NK-92 treated with Interleukin-12 subunit alpha and Interleukin-12 subunit beta, amount 100 ng/mL, for 24 hours (cell line): ENCODE measurements around the gene ATP4A.
A peak's percentile ranks its signal among the peaks of the same experiment; 100 is the strongest.

ENCODE experiments used
- DNase-seq: peaks from one replicate; lab custom pipeline; 2025; lab: John Stamatoyannopoulos, UW

Gene ATP4A

DNA sequence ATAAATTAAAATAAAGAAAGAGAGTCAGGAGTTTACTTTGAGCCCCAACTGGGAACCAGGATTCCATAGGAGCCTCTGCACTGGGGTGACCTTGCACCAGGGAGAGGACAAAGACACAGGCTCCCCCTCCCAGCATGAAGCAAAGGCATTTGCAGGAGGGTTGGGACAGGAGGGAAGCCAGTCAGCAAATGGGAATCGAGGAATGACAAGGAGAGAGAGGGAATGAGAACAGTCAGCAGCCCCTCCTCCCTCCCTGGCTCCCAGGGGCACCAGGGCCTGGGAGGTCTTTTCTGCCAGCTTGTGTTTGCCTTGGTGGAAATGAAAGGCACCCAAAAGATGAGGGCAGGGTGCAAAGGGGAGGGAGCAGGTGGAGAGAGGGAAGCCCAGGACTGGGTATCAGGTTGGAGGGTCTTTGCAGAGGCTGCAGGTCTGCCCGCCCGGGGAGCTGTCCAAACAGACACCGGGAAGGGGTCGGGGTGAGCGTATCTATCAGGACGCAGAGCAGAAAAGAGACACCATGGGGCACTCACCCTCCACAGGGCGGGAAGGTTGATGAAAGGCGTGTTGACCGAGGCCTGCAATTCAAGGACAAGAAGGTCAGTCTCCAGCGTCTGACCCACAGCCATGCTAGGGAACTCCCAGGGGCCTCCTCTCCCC is 39.1 kb downstream of the ATP4A start:
- no peak for DNase-seq

DNA sequence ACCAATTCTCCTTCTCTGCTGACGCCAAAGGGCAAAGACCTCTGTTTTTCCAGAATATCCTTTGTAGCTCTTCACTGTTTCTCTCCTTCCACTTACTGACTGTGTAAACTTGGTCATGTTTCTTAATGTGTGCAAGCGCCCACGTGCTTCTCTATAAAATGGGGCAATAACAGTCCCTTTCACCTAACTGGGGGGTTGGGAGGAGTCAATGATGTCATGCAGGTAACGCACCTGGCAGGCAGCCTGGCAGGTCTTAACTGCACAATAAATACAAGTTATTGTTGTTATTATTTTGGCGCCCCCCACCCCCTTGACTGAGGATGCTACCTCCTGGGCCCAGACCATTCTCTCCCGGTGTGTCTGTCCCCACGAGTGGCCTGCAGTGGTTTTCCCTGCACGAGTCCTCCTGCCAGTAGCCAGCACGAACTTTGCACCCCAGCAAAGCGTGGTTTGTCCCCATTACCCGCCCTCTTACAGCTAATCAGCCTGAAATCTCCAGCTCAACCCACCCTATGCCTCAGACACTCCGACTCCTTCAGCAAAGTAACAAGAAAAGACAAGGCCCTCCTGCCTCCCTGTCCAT is 40.6 kb downstream of the ATP4A start:
- DNase-seq = no peak

DNA sequence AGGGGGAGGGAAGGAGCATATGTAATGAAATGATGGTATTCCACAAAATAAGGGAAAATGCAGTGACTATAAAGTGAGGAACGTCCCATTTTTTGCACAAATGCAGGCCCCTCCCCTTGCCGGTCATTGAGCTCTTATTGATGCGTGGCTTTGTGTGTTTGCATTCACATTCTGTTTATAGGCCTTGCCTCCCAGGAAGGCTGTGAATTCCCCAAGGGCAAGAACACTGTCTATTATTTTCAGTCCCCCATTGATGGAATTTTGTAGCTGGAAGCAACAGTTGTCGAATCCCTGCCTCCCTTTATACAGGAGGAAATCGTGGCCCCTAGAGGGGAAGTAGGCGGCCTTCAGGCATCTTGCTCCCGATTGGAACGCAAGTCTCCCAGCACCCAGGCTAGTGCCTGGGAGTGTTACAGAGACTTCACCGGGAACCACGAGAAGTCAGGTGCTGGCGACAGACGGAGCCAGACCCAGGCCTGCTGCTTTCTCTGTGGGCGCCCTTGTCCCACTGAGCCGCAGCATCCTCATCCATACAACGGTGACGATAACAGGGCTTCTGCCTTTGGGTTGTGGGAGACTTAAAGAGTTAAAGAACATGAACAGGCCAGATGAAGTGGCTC is 42.2 kb downstream of the ATP4A start:
- no peak for DNase-seq

DNA sequence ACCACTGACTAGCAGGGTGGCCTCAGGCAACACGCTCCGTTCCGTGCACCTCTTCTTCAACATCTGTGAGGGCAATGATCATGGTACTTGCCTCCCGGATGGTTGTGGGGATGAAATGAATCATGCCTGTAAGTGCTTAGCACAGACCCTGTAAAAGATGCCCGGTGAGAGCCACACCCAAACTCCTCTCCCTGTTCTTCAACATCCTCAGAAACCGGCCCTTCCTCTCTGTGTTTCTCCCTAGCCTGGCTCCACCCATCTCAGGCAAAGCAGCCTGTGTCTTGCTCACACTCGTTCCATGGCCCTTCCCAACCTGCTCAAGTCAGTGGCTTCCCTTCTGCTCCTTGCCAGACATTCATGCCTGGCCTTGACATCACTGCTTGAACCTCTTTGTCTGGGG is 44.2 kb downstream of the ATP4A start:
- no peak for DNase-seq

DNA sequence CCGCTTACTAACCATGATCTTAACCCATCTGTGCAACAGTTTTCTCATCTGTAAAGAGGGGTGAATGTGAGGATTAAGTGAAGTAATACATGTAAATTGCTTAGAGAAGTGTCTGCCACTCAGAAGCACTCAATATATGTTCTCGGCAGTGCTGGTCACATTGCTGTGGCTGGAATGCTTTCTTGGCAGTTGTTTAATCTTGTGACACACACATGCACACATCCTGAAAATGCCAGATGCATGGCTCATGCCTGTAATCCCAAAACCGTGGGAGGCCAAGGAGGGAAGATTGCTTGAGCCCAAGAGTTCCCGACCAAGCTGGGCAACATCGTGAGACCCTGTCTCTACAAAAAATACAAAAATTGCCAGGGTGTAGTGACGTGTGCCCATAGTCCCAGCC is 45.1 kb downstream of the ATP4A start:
- DNase-seq = no peak

DNA sequence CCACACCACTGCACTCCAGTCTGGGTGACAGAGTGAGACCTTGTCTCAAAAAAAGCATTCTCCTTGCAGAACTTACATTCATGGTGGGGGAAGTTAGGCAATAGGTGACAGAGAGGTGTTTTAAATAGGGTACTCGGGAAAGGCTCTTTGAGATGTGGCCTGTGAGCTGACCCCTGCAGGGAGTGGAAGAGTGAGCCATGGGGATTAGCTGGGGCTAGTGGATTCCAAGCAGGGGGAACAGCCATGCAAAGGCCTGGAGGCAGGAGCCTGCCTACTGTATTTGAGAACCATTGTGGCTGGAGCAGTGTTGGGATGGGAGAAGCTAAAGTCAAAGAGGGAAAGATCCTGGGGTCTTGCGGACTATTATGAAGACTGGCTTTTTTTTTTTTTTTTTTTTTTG is 46.1 kb downstream of the ATP4A start:
- DNase-seq = no peak

DNA sequence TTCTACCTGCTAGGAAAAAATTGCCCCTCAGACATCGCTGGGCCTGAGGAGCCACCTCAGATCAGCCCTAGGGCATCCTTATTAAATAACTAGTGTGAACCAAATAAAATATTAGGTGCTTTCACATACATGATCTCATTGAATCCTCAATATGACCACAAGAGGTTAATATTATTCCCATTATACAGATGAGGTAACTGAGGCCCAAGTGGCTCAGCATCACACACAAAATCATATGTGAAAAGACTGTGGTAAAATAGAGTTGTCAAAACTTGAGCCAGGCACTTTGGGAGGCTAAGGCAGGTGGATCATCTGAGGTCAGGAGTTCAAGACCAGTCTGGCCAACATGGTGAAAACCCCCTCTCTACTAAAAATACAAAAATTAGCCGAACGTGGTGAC is 47.1 kb downstream of the ATP4A start:
- no peak for DNase-seq

DNA sequence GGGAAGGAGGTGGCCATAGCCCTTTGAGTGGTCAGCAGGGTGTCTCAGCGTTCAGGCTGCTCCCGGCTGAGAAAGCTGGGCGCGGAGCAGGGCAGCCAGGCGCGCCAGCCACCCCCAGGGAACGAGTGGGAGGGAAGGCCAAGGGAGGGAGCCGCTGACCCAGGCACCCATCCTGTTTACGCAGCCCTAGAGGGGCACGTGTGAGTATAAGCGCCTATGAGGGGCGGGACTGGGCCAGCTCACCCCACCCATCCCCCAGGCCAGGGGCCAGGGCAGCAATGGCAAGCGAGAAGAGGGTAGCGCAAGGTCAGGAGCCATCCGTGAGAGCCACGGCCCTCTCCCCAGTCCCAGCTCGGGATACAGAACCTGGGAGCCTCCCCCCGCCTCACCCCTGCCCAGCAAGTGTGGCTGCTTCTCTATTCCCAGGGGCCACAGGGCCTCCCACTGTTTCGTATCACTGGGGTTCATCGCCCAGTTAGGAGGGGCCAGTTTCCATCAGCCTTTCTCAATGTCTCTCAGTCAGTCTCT is 49.1 kb downstream of the ATP4A start:
- no peak for DNase-seq

DNA sequence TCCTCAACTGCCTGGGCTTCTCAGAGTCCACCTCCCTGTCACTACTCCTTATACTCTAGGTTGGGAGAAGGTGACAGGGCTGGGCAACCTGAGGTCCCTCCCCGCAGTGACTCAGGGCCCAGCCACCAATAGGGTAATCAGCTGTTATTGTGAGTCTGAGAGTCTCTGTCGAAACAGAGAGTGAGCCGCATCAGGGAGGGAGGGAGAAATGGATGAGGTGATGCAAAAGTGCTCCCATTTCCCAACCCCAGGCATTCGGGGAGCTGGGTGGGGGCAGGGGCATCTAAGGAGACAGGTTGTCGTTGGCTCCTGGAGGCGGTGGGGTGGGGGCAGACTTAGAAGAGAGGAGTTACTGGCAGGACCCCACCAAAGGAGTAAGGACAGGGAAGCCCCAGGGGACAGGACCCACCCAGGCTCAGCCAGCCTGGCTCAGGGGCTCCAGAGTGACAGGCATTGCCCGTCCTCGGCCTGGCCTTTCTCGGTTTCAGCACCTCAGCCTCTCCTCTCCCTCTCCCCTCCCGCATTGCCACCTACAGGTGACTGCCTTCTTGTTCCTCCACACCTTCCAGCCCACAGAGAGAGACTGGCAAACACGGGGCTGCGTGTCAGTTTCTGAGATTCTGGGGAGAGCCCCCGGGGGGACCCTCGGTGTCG is 49.7 kb downstream of the ATP4A start, which contains the start of gene DMKN:
Gene DMKN (minus strand): TSS at position 22 of the 654 bp plus-strand sequence. CDS start 174 bp downstream, outside the sequence.
- no peak for DNase-seq

DNA sequence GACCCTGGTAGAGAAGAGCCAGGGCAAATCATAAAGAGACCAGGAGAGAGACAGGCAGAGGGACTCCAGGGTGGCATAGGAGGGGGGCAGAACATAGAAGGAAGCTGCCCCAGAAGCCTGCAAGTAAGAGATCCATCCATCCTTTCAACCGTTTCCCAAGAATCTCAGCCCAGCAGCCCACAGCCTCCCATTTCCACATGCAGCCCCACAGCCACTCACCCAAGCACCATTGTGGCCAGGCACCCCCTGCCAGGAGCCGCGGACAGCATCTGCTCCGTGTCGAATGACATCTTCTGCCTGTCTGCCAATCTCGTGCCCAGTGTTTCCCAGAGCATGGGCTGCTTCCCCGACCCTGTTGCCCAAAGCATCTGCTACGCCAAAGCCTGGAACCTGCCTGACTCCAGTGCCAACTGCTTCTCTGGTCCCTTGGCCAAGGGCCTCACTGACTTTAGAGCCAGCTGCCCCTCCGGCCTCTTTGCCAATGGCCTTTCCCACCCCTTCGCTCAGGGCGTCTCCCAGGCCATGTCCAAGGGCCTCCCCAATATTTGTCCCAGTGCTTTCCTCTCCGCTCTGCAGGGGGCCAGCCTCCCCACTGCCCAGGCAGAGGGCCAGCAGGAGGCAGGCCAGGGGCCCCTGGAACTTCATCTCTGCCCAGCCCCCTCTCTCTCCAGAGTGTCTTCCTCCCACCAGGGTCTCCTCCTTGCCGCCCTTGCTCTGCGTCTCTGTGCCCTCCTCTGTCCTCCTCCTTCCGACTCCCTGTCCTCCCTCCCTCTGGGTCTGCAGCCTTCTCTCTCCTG is 50.4 kb downstream of the ATP4A start:
- DNase-seq = no peak

DNA sequence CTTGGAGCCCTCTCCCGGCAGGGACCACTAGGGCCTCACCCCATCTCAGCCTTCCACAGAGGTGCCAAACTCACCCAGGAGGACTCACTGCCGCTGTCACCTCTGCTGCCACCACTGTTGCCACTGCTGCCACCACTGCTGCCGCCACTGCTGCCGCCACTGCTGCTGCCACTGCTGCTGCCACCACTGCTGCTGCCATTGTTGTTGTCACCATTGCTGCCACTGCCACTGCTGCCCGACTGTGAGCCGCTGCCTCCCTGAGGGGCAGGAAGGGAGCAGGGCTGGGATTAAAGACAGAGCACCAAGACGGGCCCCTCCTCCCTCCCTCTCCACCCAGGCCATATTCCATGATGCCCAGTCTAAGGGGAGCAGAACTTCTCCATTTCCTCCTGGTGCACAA is 52.1 kb downstream of the ATP4A start:
- DNase-seq = no peak

DNA sequence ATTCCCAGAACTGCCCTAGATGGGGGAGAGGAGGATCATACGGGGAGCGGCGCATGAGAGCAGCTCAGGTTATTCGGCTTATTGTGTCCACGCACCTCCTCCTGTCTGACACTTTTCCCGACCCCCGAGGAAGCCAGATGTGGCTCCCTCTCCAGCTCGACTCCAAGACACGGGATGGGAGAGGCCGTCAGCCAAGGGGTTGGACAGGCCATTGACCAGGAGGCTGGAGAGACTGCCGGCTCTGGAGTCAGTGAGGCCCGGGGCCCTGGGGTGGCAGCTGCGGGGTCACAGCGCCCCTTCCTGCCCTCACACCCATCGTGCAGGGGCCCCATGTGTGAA is 52.9 kb downstream of the ATP4A start:
- DNase-seq = no peak

DNA sequence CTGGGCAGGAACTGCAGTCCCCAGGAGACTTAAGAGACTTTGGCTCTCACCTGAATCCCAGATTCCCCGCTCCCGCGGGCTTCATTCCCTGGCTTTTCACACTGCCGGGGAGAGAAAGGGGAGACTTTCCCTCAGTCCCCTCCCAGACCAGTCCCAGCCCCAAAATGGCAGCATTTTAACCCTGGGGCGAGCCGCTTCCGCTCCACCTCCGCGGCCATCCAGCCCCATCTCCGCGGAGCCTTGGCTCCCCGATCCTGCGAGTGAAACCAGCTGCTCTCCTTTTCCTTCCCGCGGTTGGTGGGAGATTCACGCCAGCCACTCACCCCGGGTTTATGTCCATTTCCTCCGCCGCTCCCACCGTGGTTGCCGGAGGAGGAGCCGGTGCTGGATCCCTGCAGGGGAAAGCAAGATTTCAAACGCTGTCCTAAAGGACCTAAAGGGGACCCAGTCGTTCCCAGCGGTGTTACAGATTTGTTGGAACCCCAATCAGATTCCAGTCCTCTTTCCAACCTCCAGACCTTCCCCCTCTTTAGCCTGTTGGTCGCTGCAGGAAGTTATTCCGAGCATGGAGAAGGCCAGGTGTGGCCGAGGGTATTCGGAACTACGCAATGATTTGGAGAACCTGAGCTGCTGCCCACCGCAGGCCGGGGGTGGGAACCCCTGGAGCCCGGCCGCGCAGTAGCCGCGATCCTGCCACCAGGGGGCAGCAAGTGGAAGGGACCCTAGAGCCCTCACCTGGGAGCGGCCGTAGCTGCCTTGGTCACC is 53.4 kb downstream of the ATP4A start:
- peak; percentile 39 for DNase-seq

DNA sequence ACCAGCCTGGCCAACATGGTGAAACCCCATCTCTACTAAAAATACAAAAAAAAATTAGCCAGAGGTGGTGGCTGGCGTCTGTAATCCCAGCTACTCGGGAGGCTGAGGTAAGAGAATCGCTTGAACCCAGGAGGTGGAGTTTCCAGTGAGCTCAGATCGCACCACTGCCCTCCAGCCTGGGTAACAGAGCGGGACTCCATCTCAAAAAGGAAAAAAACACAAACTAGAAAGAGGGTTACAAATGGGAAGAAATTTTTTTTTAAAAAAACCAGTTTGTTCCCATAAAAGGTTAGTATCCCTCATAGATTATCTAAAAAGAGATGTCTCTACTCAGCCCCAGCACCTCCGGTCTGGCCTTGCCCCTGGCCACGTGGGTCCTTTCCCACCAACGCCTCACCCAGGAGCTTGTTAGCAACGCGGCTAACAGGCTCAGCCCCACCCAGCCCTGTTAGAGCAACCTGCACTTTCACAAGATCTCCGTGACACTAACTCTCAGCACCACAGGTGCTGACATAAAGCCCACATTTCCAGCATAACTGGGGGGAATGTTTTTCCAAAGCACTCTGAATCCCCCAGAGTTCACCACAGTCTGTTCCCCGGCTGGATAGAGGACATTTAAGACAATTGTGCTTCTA is 54.3 kb downstream of the ATP4A start:
- DNase-seq = no peak

DNA sequence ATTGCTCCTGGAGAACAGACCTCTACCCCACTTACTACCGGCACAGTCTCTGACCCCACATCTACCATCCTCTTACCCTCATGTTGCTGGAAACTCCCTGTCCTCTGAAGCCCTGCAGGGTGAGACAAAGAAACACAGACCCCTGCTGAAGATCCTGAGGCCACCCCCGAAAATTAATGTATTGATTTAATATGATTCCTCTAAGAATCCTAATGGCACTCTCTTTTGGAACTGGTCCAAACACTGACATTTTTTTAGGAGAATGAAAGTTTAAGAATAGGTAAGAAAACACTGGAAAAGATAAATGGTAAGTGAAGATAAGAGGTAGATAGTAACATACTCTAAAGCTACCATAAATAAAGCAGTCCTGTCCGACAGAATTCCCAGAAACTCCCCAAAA is 55.3 kb downstream of the ATP4A start:
- DNase-seq = no peak

DNA sequence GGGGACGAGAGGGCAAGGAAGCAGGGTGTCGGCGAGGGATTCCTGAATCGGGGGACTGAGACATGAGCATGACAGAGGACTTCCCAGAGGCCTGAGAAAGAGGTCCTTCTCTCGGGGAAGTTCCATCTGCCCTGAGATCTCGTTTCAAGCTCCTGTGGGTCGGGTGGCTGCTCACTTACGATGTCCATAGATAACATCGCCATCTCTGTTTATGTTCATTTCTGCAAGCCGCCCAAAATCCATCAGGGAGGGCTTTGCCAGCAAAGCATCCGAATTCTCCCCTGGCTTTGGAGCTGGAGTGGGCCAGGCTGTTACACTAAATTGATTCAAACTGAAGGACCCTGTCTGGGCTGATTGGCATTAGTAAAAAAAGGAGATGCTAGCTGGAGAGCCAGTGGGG is 55.9 kb downstream of the ATP4A start:
- DNase-seq = no peak

DNA sequence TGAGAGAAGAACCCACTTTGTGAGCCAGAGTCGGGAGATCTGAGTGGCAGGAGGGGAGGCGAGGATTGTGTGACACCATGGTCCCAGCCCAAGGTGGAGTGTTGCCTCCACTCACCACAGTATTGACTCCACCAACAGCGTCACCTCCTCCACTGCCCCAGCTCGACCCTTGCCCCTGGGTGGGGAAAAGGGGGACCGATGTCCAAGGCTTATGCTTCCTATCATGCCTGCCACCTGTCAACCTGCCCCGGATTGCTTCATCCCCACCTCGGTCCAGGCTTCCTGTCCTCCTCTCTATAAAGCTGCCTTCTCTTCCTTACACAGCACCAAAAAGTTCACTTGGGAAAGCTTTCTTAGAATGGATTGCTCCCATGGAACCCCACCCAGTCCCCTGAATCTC is 57.4 kb downstream of the ATP4A start:
- DNase-seq = no peak

DNA sequence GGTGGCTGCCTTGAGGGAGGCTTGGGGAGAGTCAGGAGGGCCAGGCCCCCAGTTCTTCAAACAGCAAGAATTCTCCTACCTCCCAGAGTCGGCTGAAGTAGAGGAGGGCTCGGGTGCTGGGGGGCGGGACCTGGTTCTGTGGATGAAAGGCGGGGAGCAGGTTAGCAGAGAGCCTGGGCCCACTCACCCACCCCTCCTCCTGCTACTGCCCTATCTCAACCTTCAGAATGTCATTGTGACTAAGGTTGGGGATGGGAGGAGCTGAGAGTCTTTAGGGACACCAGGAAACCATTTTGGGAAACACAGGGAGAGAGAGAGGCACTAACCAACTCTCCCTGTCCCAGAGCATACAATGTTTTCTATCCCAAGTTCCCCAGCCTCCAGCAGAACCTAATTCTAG is 60.7 kb downstream of the ATP4A start:
- DNase-seq = no peak

DNA sequence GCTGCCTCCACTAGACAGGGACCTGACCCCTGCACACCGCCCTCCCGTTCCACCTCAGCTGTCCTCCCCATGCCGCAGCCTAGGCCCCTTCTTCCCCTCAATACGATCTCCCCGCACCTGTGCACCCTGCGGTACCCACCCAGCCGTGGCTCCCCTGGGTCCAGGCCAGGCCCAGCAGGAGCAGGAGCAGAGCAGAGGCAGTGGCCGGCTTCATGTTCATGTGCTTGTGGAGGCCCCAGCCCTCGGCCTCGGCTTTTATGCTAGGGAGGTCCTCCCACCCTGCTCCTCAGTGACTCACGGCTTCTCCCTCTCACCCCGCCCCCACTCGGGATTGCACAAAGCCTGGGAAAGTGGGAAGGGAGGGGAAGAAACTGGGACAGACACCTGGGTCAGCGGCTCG is 61.8 kb downstream of the ATP4A start:
- no peak for DNase-seq

DNA sequence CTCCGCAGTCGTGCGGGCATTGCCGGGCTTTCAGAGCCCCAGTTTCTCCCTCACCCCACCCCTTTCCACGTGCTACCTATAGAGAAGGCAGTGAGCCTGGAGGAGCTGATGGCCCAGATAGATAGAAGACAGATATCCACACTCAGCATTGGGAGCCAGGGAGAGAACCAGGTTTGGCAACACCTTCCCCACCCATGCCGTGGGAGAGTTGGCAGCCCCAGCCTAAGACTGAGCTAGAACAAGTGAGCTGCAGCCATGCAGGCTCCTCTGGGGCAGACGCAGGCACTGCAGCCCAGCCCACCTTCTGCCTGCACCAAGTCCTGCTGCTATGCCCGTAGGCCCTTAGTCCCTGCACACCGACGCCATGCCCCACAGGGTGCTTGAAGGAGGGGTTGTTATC is 62.8 kb downstream of the ATP4A start:
- no peak for DNase-seq
